ENCODE measurements around the gene MYO9A. TPM values are rescaled to one million over a fixed set of nuclear protein-coding genes. Genes with fewer than 3 reads are reported as not detected.

The MYO9A gene
- total RNA-seq, 1 experiment from 2014 or later, result 34.0 TPM

DNA sequence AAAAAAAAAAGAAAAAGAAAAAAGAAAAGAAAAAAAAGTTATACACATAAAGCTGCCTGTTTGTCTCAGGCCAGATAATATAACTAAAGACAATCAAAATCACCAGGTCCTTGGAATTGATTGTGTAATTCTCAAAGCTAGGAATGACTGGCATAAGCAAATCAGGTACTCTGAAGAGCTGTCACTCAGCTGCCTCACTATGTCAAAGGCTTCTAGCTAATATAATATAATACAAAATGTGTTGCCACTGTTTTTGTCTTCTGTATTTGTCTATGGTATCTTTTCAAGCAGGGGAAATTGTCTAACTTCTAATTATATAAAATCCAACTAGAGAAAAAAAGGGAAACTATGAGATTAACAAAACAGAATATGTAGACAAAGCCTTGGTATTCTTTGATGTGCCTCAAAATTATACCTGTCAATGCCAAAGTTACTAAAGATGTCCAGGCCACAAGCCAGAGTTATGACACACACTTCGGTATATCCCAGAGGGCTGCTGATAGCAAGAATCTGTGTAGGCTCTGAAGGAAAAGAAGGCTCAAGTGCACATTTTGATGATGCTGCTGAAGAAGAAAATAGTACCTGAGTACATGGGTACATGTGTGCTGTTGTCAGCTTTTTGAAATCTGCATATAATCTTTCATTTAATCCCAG is 344.6 kb downstream of the MYO9A start:
- POLR2A ChIA-PET (ENCODE audit: unreplicated experiment), result interaction anchor here (0.6 kb wide), 1 partner anchor 18 kb away, joined by 3 read pairs; no protein-coding TSS in a partner anchor
- H3K27ac ChIP-seq, result no peak overlapping the region
- no peak overlapping the region for H2AFZ ChIP-seq
- no peak for TF ChIP-seq EZH2 (IDR thresholded peaks at IDR 0.05; ENCODE audit: low read depth)
- no peak for TF ChIP-seq CTCF (conservative IDR thresholded peaks at IDR 0.05)
- H3K4me2 ChIP-seq, result no peak overlapping the region
- no peaks in the 10 kb centered on the region for H3K9me2 ChIP-seq (ENCODE audit: insufficient read depth)
- H3K4me1 ChIP-seq (replicated peaks; ENCODE audit: insufficient read depth), result no peaks in the 10 kb centered on the region
- no peaks in the 10 kb centered on the region for H3K27me3 ChIP-seq (ENCODE audit: insufficient read depth, low read depth)
- no peaks in the 10 kb centered on the region for H3K9me3 ChIP-seq (ENCODE audit: insufficient read depth, low read depth)
- no peak for DNase-seq
- H3K4me3 ChIP-seq, result no peak overlapping the region
- intact Hi-C loops (cut with micrococcal nuclease; ENCODE audit: unreplicated experiment), result no loop called here
- no peaks in the 10 kb centered on the region for H4K20me1 ChIP-seq (ENCODE audit: insufficient read depth)
- CTCF ChIA-PET, result interaction anchor here (0.6 kb wide), 1 partner anchor 1006 kb away, joined by 5 read pairs; no protein-coding TSS in a partner anchor
- no peaks in the 10 kb centered on the region for H3K79me2 ChIP-seq (ENCODE audit: low read depth)
- no peaks in the 10 kb centered on the region; the same call in 1 of the 2 replicates for H3F3A ChIP-seq (ENCODE audit: insufficient read depth, low read depth)
- H3K36me3 ChIP-seq (ENCODE audit: low read depth), result no peaks in the 10 kb centered on the region
- no TSS peak for BruUV-seq (replicated peaks)

Other genes with a start within 250 kb of the MYO9A start
- gene SENP8, start 253 bp upstream of the MYO9A start, total RNA-seq (2021), result 1.9 and 3.8 TPM in 2 replicates
- gene GRAMD2A, start 79.6 kb upstream of the MYO9A start, total RNA-seq (2021), result 48.5 and 60.2 TPM in 2 replicates
- 1,294 and 1,809 TPM in 2 replicates for gene PKM, start 113.0 kb upstream of the MYO9A start, total RNA-seq (2021)
- 51.3 and 65.9 TPM in 2 replicates for gene PARP6, start 154.4 kb upstream of the MYO9A start, total RNA-seq (2021)
- gene CELF6, start 202.0 kb upstream of the MYO9A start, total RNA-seq (2021), result not detected in 2 replicates